Astrocyte (in vitro differentiated cells and primary cell): ENCODE measurements around the gene IZUMO1R. TPM values are rescaled to one million over a fixed set of nuclear protein-coding genes. Genes with fewer than 3 reads are reported as not detected.
A peak's percentile ranks its signal among the peaks of the same experiment; 100 is the strongest.

Experiments
- DNase-seq: peaks from one replicate; pipeline ENCODE4 v3.0.0-alpha.2; 2010; ENCODE audit warnings: low read depth
- FAIRE-seq: peaks from 2 replicates; lab custom pipeline; 2011; peaks lifted over from hg19 to GRCh38; lab: Jason Lieb, UNC
- H2AFZ ChIP-seq: 2 replicates; pipeline ENCODE4 v1.6.0; 2012; ENCODE audit warnings: low read depth, low read length, inconsistent platforms
- H3K27ac ChIP-seq: 2 replicates; pipeline ENCODE4 v1.5.1; 2011; ENCODE audit warnings: low read depth, low read length, inconsistent platforms
- H3K27me3 ChIP-seq: 2 replicates; pipeline ENCODE4 v1.6.0; 2011; ENCODE audit warnings: low read length, inconsistent platforms; ENCODE audit not compliant: insufficient read depth
- H3K36me3 ChIP-seq: 2 replicates; pipeline ENCODE4 v1.5.1; 2011; ENCODE audit warnings: low read length, inconsistent platforms; ENCODE audit not compliant: insufficient read depth
- H3K4me1 ChIP-seq: 2 replicates; pipeline ENCODE4 v1.5.1; 2011; ENCODE audit warnings: low read length, inconsistent platforms; ENCODE audit not compliant: insufficient read depth
- H3K4me2 ChIP-seq: 2 replicates; pipeline ENCODE4 v1.6.0; 2012; ENCODE audit warnings: low read length, inconsistent platforms
- H3K4me3 ChIP-seq: 2 replicates; pipeline ENCODE4 v1.5.1; 2011; ENCODE audit warnings: low read depth, mild to moderate bottlenecking, low read length, inconsistent platforms; ENCODE audit not compliant: insufficient read depth
- H3K79me2 ChIP-seq: 2 replicates; pipeline ENCODE4 v1.6.0; 2012; ENCODE audit warnings: mild to moderate bottlenecking, low read length, inconsistent platforms; ENCODE audit not compliant: insufficient read depth
- H3K9ac ChIP-seq: 2 replicates; pipeline ENCODE4 v1.6.0; 2012; ENCODE audit warnings: mild to moderate bottlenecking, low read length, inconsistent platforms
- H3K9me3 ChIP-seq: 2 replicates; pipeline ENCODE4 v1.5.1; 2012; ENCODE audit warnings: low read depth, mild to moderate bottlenecking, low read length, inconsistent platforms; ENCODE audit not compliant: insufficient read depth
- H4K20me1 ChIP-seq: 2 replicates; pipeline ENCODE4 v1.6.0; 2012; ENCODE audit warnings: low read length, inconsistent platforms; ENCODE audit not compliant: insufficient read depth
- H3K27ac Mint-ChIP-seq: one replicate; pipeline ENCODE4 v1.8.0; 2021; ENCODE audit warnings: mild to moderate bottlenecking, mixed read lengths; ENCODE audit not compliant: unreplicated experiment
- H3K27me3 Mint-ChIP-seq: one replicate; pipeline ENCODE4 v1.8.0; 2021; ENCODE audit warnings: low read depth, mixed read lengths; ENCODE audit not compliant: unreplicated experiment
- H3K36me3 Mint-ChIP-seq: one replicate; pipeline ENCODE4 v1.8.0; 2021; ENCODE audit warnings: low read depth, mixed read lengths; ENCODE audit not compliant: unreplicated experiment
- H3K4me1 Mint-ChIP-seq: one replicate; pipeline ENCODE4 v1.8.0; 2021; ENCODE audit warnings: low read depth, mixed read lengths; ENCODE audit not compliant: unreplicated experiment
- H3K4me3 Mint-ChIP-seq: one replicate; pipeline ENCODE4 v1.8.0; 2021; ENCODE audit warnings: mild to moderate bottlenecking, moderate library complexity, mixed read lengths; ENCODE audit not compliant: unreplicated experiment
- H3K9me3 Mint-ChIP-seq: one replicate; pipeline ENCODE4 v1.8.0; 2021; ENCODE audit warnings: mild to moderate bottlenecking, mixed read lengths; ENCODE audit not compliant: unreplicated experiment
- CTCF ChIP-seq: IDR thresholded peaks from 2 replicates; pipeline ENCODE4 v1.5.1; 2011; ENCODE audit warnings: low read depth, mild to moderate bottlenecking, inconsistent platforms, low read length, moderate library complexity; ENCODE audit not compliant: insufficient read depth
- EZH2 ChIP-seq: IDR thresholded peaks from 2 replicates; pipeline ENCODE4 v1.6.1; 2012; ENCODE audit warnings: mild to moderate bottlenecking, low read length, inconsistent platforms; ENCODE audit not compliant: insufficient read depth
- total RNA-seq: library from RNA; stranded (reverse); gene quantifications from 2 replicates; pipeline ENCODE4 v1.2.1, GENCODE V29; 2021

Gene IZUMO1R
- total RNA-seq, 1 donor from 2014 or later = not detected

- no peaks in the 10 kb centered on the region for H3K4me1 ChIP-seq
- H3K27me3 ChIP-seq = no peaks in the 10 kb centered on the region
- H2AFZ ChIP-seq = no peak overlapping the region
- H4K20me1 ChIP-seq = no peaks in the 10 kb centered on the region
- TF ChIP-seq EZH2 = no peak
- no peak for TF ChIP-seq CTCF
- DNase-seq (no peak), FAIRE-seq (no peak)
- no peaks in the 10 kb centered on the region for H3K36me3 Mint-ChIP-seq
- peaks cover 11% of the 10 kb centered on the region for H3K27me3 Mint-ChIP-seq
- no peak overlapping the region for H3K27ac Mint-ChIP-seq
- no peak overlapping the region for H3K4me3 Mint-ChIP-seq
- peaks cover 6% of the 10 kb centered on the region for H3K4me1 Mint-ChIP-seq
- H3K4me2 ChIP-seq = no peak overlapping the region
- H3K9ac ChIP-seq = no peak overlapping the region
- H3K4me3 ChIP-seq = no peak overlapping the region
- no peaks in the 10 kb centered on the region for H3K79me2 ChIP-seq
- H3K9me3 Mint-ChIP-seq = peaks cover 6% of the 10 kb centered on the region
- peaks cover 2% of the 10 kb centered on the region for H3K9me3 ChIP-seq
- H3K36me3 ChIP-seq = no peaks in the 10 kb centered on the region
- H3K27ac ChIP-seq = no peak overlapping the region
Observed at GRCh38 chr11:94314064-94314463, 9.7 kb downstream of the IZUMO1R start.

- FAIRE-seq = no peak
- no peak overlapping the region for H3K9ac ChIP-seq
- H3K9me3 Mint-ChIP-seq = peaks cover 6% of the 10 kb centered on the region
- no peak for TF ChIP-seq EZH2
- H3K36me3 Mint-ChIP-seq = no peaks in the 10 kb centered on the region
- no peak overlapping the region for H3K27ac Mint-ChIP-seq
- H3K9me3 ChIP-seq = peaks cover 2% of the 10 kb centered on the region
- H3K4me2 ChIP-seq = no peak overlapping the region
- no peaks in the 10 kb centered on the region for H3K79me2 ChIP-seq
- no peak overlapping the region for H3K4me3 ChIP-seq
- no peaks in the 10 kb centered on the region for H3K4me1 ChIP-seq
- H3K27me3 Mint-ChIP-seq = peaks cover 11% of the 10 kb centered on the region
- no peak overlapping the region for H3K4me3 Mint-ChIP-seq
- peaks cover 6% of the 10 kb centered on the region for H3K4me1 Mint-ChIP-seq
- H3K27me3 ChIP-seq = no peaks in the 10 kb centered on the region
- no peak overlapping the region for H2AFZ ChIP-seq
- no peaks in the 10 kb centered on the region for H3K36me3 ChIP-seq
- no peaks in the 10 kb centered on the region for H4K20me1 ChIP-seq
- no peak overlapping the region for H3K27ac ChIP-seq
- peak; percentile 53 for DNase-seq
Observed at GRCh38 chr11:94315664-94316063, 11.3 kb downstream of the IZUMO1R start.

GRCh38 chr11:94322501-94322900, 18.1 kb downstream of the IZUMO1R start:
- Mint-ChIP-seq H3K4me3 (no peak overlapping the region), H3K4me1 (no peaks in the 10 kb centered on the region), H3K27ac (no peak overlapping the region), H3K36me3 (no peaks in the 10 kb centered on the region), H3K27me3 (peaks cover 4% of the 10 kb centered on the region), H3K9me3 (no peaks in the 10 kb centered on the region)
- Histone ChIP-seq H3K36me3 (no peaks in the 10 kb centered on the region), H3K27ac (no peak overlapping the region), H4K20me1 (no peaks in the 10 kb centered on the region), H3K27me3 (no peaks in the 10 kb centered on the region), H2AFZ (no peak overlapping the region), H3K9me3 (no peaks in the 10 kb centered on the region), H3K9ac (no peak overlapping the region), H3K4me3 (no peak overlapping the region), H3K4me2 (no peak overlapping the region), H3K79me2 (no peaks in the 10 kb centered on the region), H3K4me1 (no peaks in the 10 kb centered on the region)
- FAIRE-seq (no peak), DNase-seq (no peak)
- TF ChIP-seq CTCF (no peak), EZH2 (no peak)
